GM19099 (cell line): ENCODE measurements around the gene ACOXL.

Experiments used
- POLR2A ChIP-seq: IDR thresholded peaks from 3 replicates; pipeline ENCODE4 v1.6.1; 2011; ENCODE audit warnings: low read depth; ENCODE audit not compliant: insufficient read length; ENCODE audit errors: extremely low read depth

The ACOXL gene

DNA sequence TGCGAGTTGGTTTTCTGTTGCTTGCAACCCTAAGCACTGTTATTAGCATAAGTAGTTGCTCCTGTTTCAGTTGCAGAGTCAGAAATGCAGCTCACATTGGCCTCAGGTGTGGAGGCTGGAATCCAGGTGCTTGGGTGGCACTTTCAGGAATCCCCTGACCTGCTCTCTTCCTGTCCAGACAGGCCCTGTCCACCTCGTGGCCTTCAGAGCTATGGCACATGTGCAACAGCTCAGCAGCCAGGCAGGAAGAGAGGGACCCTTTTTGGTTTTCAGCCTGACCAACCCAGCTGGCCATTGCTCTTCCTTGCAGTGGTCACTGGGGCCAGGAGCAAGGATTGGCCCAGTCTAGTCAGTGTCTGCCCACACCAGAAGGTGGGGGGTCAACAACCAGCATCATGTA, 12.7 kb downstream of the ACOXL start:
- TF ChIP-seq POLR2A, result no peak

GRCh38 chr2:110746586-110747521, 14.5 kb downstream of the ACOXL start:
- no peak for TF ChIP-seq POLR2A

- no peak for TF ChIP-seq POLR2A
Observed at GRCh38 chr2:110747522-110748488, 15.4 kb downstream of the ACOXL start.

DNA sequence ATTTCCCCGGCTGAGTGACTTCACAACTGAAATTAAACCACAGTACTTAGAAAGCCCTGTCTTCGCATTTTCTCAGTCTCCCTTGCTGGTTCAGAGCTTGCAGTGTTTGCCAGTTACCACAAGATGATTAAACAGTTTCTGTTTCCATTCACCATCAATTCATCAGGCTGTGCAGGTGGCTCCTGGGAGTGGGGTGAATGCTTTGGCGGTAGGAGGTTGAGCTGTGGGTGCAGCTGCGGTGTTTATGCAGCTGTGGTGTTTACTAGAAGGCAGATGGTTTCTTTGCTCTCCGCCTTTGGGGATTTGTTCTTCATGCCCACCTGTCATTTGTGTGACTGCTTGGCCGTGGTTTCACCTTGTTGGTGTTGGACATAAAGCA, 16.1 kb downstream of the ACOXL start:
- TF ChIP-seq POLR2A, result no peak

GRCh38 chr2:110751642-110752041, 19.3 kb downstream of the ACOXL start:
- no peak for TF ChIP-seq POLR2A

- no peak for TF ChIP-seq POLR2A
Observed at GRCh38 chr2:110752871-110753270, 20.5 kb downstream of the ACOXL start.

DNA sequence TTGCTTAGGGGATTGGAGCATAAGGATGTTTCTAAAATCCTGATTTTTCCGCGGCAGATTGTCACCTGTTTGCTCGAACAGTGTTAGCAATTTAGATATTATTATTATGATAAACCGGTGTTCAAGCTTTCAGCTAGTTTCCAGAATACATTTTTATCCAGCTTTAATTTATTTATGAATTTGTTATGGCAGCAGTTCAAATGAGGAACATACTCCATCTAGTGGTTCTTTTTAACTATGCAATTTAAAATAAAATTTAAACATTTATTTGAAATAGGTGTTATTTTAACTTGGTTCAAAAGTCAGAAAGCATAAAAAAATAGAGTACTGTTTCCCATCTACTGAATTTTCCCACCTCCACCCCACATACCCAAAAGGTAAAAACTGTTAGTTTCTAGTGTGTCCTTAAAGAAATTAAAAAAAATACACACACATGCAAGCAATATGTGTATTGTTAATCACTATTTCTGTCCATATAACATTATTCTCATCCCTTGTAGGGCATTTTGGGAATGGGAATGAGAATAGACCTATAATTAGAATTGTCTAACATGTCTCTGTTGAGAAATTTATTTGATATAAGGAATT, 23.2 kb downstream of the ACOXL start:
- TF ChIP-seq POLR2A, result no peak

- TF ChIP-seq POLR2A, result no peak
Observed at GRCh38 chr2:110759411-110759810, 27.0 kb downstream of the ACOXL start.

DNA sequence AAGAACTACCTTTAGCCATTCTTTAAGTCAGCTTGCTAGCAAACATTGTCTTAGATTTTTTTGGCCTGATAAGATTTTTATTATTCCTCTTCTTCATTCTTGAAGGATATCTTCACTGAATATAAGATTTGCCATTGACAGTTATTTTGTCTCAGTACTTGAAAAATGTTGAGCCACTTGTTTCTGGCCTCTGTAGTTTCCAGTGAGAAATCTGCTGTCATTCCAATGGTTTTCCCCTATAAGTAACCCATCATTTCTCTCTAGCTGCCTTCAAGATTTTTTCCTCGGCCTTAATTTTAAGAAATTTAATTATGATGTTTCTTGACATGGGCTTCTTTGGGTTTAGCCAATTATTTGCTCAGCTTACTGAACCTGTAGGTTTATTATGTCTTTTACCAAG, 32.6 kb downstream of the ACOXL start:
- no peak for TF ChIP-seq POLR2A

GRCh38 chr2:110766291-110766690, 33.9 kb downstream of the ACOXL start:
- no peak for TF ChIP-seq POLR2A

DNA sequence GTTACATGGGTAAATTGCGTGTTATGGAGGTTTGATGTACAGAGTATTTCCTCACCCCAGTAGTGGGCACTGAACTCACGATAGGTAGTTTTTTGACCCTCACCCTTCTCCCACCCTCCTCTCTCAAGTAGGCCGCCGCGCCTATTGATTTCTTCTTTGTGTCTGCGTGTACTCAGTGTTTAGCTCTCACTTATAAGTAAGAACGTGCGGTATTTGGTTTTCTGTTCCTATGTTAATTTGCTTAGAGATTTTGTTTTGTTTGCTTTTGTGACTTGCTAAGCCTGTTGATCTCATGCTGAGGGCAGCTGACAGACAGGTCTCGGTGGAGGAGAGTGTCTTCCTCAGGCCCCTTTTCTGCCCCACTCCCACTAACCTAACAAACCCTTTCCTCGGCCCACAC, 36.2 kb downstream of the ACOXL start:
- TF ChIP-seq POLR2A, result no peak

DNA sequence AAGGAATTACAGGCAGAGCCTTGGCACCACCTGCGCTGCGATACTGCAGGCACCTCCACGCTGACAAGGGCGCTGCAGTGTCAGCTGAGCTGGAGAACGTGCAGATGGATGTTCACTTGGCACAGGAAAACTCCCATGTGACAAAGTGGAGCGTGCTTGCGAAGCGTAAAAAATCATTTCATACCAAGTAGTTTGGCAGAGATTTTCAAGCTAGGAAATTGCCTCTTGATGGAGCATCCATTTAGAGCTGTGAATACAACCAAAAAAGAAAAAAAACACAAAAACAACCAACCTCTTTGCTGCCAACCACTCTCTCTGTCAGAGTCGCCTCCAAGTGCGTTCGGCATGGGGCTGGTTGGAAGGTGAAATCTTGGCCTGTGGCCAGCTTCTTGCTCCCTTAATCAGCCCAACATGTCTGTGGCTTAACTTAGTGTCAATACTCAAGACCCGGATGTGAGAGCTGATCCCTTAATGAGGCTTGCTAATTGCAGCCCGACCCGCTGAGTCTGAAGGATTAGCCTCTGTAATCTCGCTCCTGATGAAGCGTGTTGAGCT, 38.1 kb downstream of the ACOXL start:
- no peak for TF ChIP-seq POLR2A

DNA sequence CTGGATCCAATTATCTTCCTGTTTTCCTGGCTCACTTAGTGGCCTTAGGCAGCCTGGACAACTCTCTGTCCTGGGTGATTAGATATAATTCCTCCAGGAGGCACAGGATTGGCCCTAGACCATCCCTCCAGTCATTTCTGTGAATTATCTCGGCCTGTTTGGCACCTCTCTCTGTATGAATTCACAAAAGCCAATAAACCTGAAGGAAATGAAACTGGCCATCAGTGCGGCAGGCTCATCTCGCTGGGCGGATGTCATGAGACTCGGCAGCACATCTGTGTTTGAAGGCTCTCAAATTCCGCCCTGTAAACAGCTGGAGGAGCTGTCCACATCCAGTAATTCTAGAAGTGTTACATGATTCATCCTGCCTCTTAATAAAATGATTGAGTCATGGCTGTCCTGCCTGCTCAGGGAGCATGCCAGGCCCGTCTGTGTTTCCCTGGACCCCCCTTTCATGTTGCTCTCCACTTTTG, 38.6 kb downstream of the ACOXL start:
- no peak for TF ChIP-seq POLR2A

DNA sequence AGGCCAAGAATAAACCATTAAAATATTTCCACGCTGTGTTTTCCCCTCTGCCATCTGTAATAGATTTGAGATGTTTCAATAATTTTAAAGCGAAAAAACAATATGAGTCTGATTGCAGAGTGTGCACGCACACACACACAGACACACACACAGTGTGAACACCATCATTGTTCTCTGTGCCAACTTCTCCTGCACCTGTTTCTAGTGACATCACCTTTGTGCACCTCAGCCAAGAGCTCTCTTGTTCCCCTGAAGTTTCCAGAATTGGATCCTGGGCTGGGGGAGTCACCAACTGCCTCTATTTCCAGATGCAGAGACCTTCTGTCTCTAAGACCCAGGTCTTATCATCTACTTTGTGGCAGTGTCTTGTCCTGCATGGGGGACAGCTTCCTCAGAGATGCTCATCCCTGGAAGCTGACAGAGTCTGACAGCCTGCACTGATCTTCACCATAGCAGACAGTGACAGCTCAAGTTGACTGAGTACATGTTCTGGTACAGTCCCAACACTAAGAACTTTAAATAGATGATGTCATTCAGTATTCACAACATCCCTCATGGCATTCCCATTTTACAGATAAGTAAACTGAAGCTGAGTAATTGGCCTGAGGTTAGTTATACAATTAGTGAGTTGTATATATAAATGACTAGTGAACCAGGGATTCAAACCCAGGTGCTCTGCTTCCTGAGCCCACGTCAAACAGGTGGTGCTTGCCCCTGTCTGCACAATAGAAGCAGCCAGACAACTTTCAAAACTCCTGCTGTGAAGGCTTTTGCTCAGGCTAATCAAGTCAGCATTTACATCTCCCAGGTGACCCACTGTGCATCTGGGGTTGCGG, 39.4 kb downstream of the ACOXL start:
- no peak for TF ChIP-seq POLR2A
